ENCODE data around the gene SPIRE2.

SPIRE2 gene

DNA sequence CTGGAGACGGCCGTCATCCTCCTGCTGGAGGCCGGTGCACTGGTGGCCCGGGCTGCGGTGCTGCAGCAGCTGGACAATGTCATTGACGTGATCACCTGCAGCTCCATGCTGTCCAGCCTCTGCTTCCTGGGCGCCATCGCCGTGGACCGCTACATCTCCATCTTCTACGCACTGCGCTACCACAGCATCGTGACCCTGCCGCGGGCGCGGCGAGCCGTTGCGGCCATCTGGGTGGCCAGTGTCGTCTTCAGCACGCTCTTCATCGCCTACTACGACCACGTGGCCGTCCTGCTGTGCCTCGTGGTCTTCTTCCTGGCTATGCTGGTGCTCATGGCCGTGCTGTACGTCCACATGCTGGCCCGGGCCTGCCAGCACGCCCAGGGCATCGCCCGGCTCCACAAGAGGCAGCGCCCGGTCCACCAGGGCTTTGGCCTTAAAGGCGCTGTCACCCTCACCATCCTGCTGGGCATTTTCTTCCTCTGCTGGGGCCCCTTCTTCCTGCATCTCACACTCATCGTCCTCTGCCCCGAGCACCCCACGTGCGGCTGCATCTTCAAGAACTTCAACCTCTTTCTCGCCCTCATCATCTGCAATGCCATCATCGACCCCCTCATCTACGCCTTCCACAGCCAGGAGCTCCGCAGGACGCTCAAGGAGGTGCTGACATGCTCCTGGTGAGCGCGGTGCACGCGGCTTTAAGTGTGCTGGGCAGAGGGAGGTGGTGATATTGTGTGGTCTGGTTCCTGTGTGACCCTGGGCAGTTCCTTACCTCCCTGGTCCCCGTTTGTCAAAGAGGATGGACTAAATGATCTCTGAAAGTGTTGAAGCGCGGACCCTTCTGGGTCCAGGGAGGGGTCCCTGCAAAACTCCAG lies 91.5 kb downstream of the SPIRE2 start:
- TF ChIP-seq, protein P1, sequence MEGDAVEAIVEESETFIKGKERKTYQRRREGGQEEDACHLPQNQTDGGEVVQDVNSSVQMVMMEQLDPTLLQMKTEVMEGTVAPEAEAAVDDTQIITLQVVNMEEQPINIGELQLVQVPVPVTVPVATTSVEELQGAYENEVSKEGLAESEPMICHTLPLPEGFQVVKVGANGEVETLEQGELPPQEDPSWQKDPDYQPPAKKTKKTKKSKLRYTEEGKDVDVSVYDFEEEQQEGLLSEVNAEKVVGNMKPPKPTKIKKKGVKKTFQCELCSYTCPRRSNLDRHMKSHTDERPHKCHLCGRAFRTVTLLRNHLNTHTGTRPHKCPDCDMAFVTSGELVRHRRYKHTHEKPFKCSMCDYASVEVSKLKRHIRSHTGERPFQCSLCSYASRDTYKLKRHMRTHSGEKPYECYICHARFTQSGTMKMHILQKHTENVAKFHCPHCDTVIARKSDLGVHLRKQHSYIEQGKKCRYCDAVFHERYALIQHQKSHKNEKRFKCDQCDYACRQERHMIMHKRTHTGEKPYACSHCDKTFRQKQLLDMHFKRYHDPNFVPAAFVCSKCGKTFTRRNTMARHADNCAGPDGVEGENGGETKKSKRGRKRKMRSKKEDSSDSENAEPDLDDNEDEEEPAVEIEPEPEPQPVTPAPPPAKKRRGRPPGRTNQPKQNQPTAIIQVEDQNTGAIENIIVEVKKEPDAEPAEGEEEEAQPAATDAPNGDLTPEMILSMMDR (IDR thresholded peaks at IDR 0.05; ENCODE audit: insufficient read depth, missing control alignments) = no peak
- no peak for DNase-seq (ENCODE audit: insufficient read length, low spot score)
- FAIRE-seq = no peak

DNA sequence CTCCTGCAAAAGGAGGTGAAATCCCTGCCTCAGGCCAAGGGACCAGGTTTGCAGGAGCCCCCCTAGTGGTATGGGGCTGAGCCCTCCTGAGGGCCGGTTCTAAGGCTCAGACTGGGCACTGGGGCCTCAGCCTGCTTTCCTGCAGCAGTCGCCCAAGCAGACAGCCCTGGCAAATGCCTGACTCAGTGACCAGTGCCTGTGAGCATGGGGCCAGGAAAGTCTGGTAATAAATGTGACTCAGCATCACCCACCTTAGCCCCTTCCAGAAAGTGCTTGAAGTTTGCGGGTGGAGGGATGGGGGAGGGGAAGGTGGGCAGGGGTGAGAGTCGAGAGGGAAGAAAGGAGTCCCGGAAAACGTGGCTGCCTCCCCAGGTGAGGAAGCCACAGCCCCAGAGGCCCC lies 92.4 kb downstream of the SPIRE2 start:
- FAIRE-seq = no peak

More for the DNA sequence above, 92.4 kb downstream of the SPIRE2 start:
- TF ChIP-seq, protein P1 (IDR thresholded peaks at IDR 0.05; ENCODE audit: insufficient read depth, missing control alignments) = no peak
- no peak for DNase-seq (ENCODE audit: insufficient read length, low spot score)

All from D721Med (cell line).